Measurements from ENCODE around the gene CYB5RL.
"Not testable (repeated sequence)": the region's sequence is repeated elsewhere in the genome, so short reads cannot be mapped to it uniquely, and the experiment has no call there.

CYB5RL gene

GRCh38 chr1:54199765-54200518 lies at the start of gene CYB5RL, which contains the start of gene MRPL37:
Gene CYB5RL (minus strand): TSS chr1:54200030. CDS start chr1:54195616, 4,414 bp downstream.
Gene MRPL37 (plus strand): TSS chr1:54200167. CDS start chr1:54200244, 77 bp downstream.
- DNase-seq: peak; percentile 82

- no peak for DNase-seq
These were observed 49.1 kb upstream of the CYB5RL start for GRCh38 chr1:54248966-54249365.

- DNase-seq: no peak
These were observed 48.2 kb upstream of the CYB5RL start for GRCh38 chr1:54247863-54248515.

- DNase-seq: no peak
These were observed 46.4 kb upstream of the CYB5RL start for GRCh38 chr1:54246116-54246721.

- DNase-seq: no peak
These were observed 45.7 kb upstream of the CYB5RL start for GRCh38 chr1:54245501-54245900.

- no peak for DNase-seq
These were observed 44.8 kb upstream of the CYB5RL start for GRCh38 chr1:54244655-54245054.

GRCh38 chr1:54243022-54243421 lies 43.2 kb upstream of the CYB5RL start:
- no peak for DNase-seq

- no peak for DNase-seq
These were observed 41.5 kb upstream of the CYB5RL start for GRCh38 chr1:54241364-54241763.

GRCh38 chr1:54240741-54241335 lies 41.0 kb upstream of the CYB5RL start:
- no peak for DNase-seq

- DNase-seq: no peak
These were observed 39.8 kb upstream of the CYB5RL start for GRCh38 chr1:54239631-54240031.

GRCh38 chr1:54239035-54239383 lies 39.2 kb upstream of the CYB5RL start:
- no peak for DNase-seq

- DNase-seq: no peak
These were observed 38.7 kb upstream of the CYB5RL start for GRCh38 chr1:54238353-54239034.

- DNase-seq: no peak
These were observed 37.8 kb upstream of the CYB5RL start for GRCh38 chr1:54237586-54237985.

- DNase-seq: no peak
These were observed 34.5 kb upstream of the CYB5RL start for GRCh38 chr1:54234284-54234683.

GRCh38 chr1:54233196-54233595 lies 33.4 kb upstream of the CYB5RL start:
- DNase-seq: not testable (repeated sequence)

GRCh38 chr1:54230507-54231339 lies 30.9 kb upstream of the CYB5RL start:
- no peak for DNase-seq

- no peak for DNase-seq
These were observed 29.6 kb upstream of the CYB5RL start for GRCh38 chr1:54229281-54229891.

- DNase-seq: no peak
These were observed 28.8 kb upstream of the CYB5RL start for GRCh38 chr1:54228638-54229079.

GRCh38 chr1:54227891-54228310 lies 28.1 kb upstream of the CYB5RL start:
- no peak for DNase-seq

- DNase-seq: no peak
These were observed 27.3 kb upstream of the CYB5RL start for GRCh38 chr1:54227091-54227602.

- no peak for DNase-seq
These were observed 26.2 kb upstream of the CYB5RL start for GRCh38 chr1:54225986-54226559.

Measured in stimulated activated CD4-positive, alpha-beta T cell treated with anti-CD3 and anti-CD28 coated beads, Interleukin-12 subunit alpha, Interleukin-12 subunit beta, amount 100 ng/mL, for 4 hours (primary cell).